DOHH2 (cell line): Measurements from ENCODE around the gene AKNA.

Experiments used
- H3F3A ChIP-seq: fragments of 200-600 bp; sonication (generic), shearing (Covaris generic); 2 replicates; pipeline ENCODE4 v1.6.0; 2016; ENCODE audit warnings: antibody characterized with exemption, mild to moderate bottlenecking; ENCODE audit not compliant: control insufficient read depth, insufficient read depth
- H3K27ac ChIP-seq: fragments of 200-600 bp; sonication (generic); 2 replicates; pipeline ENCODE4 v1.5.1; 2014; ENCODE audit warnings: low read depth, mild to moderate bottlenecking, low read length, moderate library complexity
- H3K27me3 ChIP-seq: fragments of 200-600 bp; sonication (generic); 2 replicates; pipeline ENCODE4 v1.6.1; 2014; ENCODE audit warnings: mild to moderate bottlenecking, low read length, mixed read lengths; ENCODE audit not compliant: control insufficient read depth
- H3K36me3 ChIP-seq: fragments of 200-600 bp; sonication (generic); 2 replicates; pipeline ENCODE4 v1.6.1; 2014; ENCODE audit warnings: mild to moderate bottlenecking, low read length, moderate library complexity, mixed read lengths; ENCODE audit not compliant: control insufficient read depth
- H3K4me1 ChIP-seq: fragments of 200-600 bp; sonication (generic); 2 replicates; pipeline ENCODE4 v1.6.1; 2014; ENCODE audit warnings: mild to moderate bottlenecking, low read length, mixed read lengths; ENCODE audit not compliant: control insufficient read depth
- H3K4me2 ChIP-seq: fragments of 200-600 bp; sonication (generic); 2 replicates; pipeline ENCODE4 v1.6.0; 2014; ENCODE audit warnings: mild to moderate bottlenecking, low read length, moderate library complexity
- H3K4me3 ChIP-seq: fragments of 200-600 bp; sonication (generic); 2 replicates; pipeline ENCODE4 v1.5.1; 2014; ENCODE audit warnings: mild to moderate bottlenecking, low read length, mixed read lengths
- H3K79me2 ChIP-seq: fragments of 200-600 bp; sonication (generic); 2 replicates; pipeline ENCODE4 v1.6.1; 2014; ENCODE audit warnings: mild to moderate bottlenecking, low read length, mixed read lengths; ENCODE audit not compliant: control insufficient read depth
- H3K9me2 ChIP-seq: fragments of 200-600 bp; sonication (generic); replicated peaks from 2 replicates; pipeline ENCODE4 v1.6.1; 2014; ENCODE audit warnings: mild to moderate bottlenecking, low read length, mixed read lengths; ENCODE audit not compliant: control insufficient read depth
- H3K9me3 ChIP-seq: fragments of 200-600 bp; sonication (generic); 2 replicates; pipeline ENCODE4 v1.6.1; 2014; ENCODE audit warnings: antibody characterized with exemption, low read length, mixed read lengths; ENCODE audit not compliant: control insufficient read depth, insufficient read depth
- H4K20me1 ChIP-seq: fragments of 200-600 bp; sonication (generic); 2 replicates; pipeline ENCODE4 v1.6.0; 2014; ENCODE audit warnings: low read depth, mild to moderate bottlenecking, antibody characterized with exemption, low read length, moderate library complexity; ENCODE audit not compliant: control insufficient read depth, insufficient read depth
- CTCF ChIP-seq: fragments of 200-600 bp; sonication (generic); IDR thresholded peaks from one replicate; pipeline ENCODE4 v1.5.1; 2014; ENCODE audit warnings: antibody characterized with exemption, mild to moderate bottlenecking, low read depth, low read length; ENCODE audit not compliant: poor library complexity, severe bottlenecking
- EZH2phosphoT487 ChIP-seq: fragments of 200-600 bp; sonication (generic); IDR thresholded peaks from 2 replicates; pipeline ENCODE4 v1.6.1; 2017; ENCODE audit warnings: borderline replicate concordance, mild to moderate bottlenecking, antibody characterized with exemption, low read length, moderate library complexity, mixed read lengths

Gene AKNA

GRCh38 chr9:114428466-114428865, 40.7 kb upstream of the AKNA start:
- no peaks in the 10 kb centered on the region for H3K9me3 ChIP-seq
- H3K4me3 ChIP-seq = no peak overlapping the region
- TF ChIP-seq CTCF = no peak
- no peak for TF ChIP-seq EZH2phosphoT487
- no peaks in the 10 kb centered on the region for H4K20me1 ChIP-seq
- no peaks in the 10 kb centered on the region for H3K4me1 ChIP-seq
- H3K9me2 ChIP-seq = no peaks in the 10 kb centered on the region
- H3K27me3 ChIP-seq = peaks cover 38% of the 10 kb centered on the region
- H3K27ac ChIP-seq = no peak overlapping the region
- no peak overlapping the region for H3K4me2 ChIP-seq
- H3F3A ChIP-seq = no peaks in the 10 kb centered on the region
- H3K79me2 ChIP-seq = no peaks in the 10 kb centered on the region
- no peaks in the 10 kb centered on the region for H3K36me3 ChIP-seq

- TF ChIP-seq EZH2phosphoT487 (no peak), CTCF (no peak)
- H3K4me1 ChIP-seq = no peaks in the 10 kb centered on the region
- H3K27ac ChIP-seq = no peak overlapping the region
- H3K9me3 ChIP-seq = no peaks in the 10 kb centered on the region
- H3K9me2 ChIP-seq = no peaks in the 10 kb centered on the region
- no peaks in the 10 kb centered on the region for H3K79me2 ChIP-seq
- no peaks in the 10 kb centered on the region for H3F3A ChIP-seq
- peaks cover 42% of the 10 kb centered on the region for H3K27me3 ChIP-seq
- no peak overlapping the region for H3K4me3 ChIP-seq
- H3K4me2 ChIP-seq = no peak overlapping the region
- no peaks in the 10 kb centered on the region for H3K36me3 ChIP-seq
- H4K20me1 ChIP-seq = no peaks in the 10 kb centered on the region
Measured at GRCh38 chr9:114427644-114428043, 39.9 kb upstream of the AKNA start.

- Histone ChIP-seq H3K27me3 (peaks cover 49% of the 10 kb centered on the region), H3F3A (no peaks in the 10 kb centered on the region), H3K4me2 (no peak overlapping the region), H3K79me2 (no peaks in the 10 kb centered on the region), H4K20me1 (no peaks in the 10 kb centered on the region), H3K4me3 (no peak overlapping the region), H3K9me3 (no peaks in the 10 kb centered on the region), H3K4me1 (no peaks in the 10 kb centered on the region), H3K27ac (no peak overlapping the region), H3K9me2 (no peaks in the 10 kb centered on the region), H3K36me3 (no peaks in the 10 kb centered on the region)
- TF ChIP-seq EZH2phosphoT487 (no peak), CTCF (no peak)
Measured at GRCh38 chr9:114426046-114426948, 38.5 kb upstream of the AKNA start.
